TTC549 (cell line): ENCODE data around the gene SHISA5.

Source experiments
- FAIRE-seq: peaks from 2 replicates; lab custom pipeline; 2012; peaks lifted over from hg19 to GRCh38; lab: Jason Lieb, UNC

SHISA5 gene

DNA sequence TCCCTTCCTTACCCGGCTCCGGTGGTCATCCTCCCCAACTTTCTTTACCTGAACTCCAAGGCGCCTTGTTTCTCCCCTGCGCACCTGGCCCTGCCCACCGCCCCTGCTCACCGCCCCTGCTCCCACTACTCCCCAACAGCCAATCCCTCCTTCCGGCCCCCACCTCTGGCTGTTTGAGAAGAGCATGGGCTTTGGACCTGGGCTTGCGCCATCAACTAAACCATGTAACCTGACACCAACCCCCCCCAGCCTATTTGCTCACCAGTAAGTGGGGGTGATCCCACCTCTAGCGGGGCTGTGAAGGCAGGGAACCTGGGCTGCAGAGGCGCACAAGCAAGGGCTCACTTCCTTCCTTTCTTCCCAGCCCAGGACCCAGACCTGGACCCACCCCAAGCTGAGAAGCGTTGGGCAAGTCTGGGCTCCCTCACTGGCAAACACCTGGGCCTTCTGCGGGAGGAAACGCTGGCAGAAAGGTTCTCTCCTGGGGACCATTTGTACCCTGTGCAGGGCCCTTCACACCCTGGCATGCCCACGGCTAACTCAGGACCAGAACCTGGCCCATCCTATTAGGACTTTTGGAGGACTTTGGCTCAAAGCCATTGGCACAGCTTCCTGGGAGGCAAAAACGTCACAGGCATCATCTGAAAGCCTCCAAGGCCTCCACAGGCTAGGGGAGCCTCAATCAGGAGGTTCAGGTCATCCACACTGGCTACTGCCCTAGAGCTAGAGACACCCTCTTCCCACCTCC, 73.8 kb downstream of the SHISA5 start, which contains the start of gene PLXNB1:
TSS of gene PLXNB1 (minus strand) at position 127 of the 748 bp plus-strand sequence. CDS start 5,475 bp downstream, outside the sequence.
- FAIRE-seq, result no peak

DNA sequence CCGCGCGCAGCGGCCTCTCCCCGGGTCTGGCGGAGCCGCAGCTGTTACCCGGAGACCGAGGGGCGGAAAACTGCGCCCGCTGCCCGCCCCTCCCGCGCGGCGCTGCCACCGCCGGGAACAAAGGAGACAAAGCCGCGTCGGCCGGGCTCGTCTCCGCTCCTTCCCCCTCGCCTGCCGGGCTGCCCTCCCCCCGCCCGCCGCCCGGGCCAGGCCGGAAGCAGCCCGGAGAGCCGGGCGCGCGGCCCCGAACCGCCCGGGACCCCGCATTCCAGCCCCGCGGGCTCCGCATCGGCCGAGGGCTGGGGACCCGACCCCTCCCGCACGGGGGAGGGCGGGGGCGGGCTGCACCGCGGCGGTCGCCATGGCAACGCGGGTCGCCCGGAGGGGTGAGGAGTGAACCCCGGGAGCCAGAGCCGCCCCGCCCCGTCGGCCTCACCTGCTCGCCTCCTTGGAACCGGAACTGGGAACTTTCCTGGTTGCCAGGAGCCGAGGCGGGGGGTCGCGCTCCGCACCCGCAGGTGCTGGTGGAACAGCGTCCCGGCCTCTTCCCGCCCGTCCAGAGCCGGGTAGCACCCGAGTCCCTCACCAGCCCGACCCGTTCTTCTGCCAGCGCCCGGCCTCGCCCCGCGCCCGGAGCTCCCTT, 74.5 kb downstream of the SHISA5 start:
- FAIRE-seq, result no peak

DNA sequence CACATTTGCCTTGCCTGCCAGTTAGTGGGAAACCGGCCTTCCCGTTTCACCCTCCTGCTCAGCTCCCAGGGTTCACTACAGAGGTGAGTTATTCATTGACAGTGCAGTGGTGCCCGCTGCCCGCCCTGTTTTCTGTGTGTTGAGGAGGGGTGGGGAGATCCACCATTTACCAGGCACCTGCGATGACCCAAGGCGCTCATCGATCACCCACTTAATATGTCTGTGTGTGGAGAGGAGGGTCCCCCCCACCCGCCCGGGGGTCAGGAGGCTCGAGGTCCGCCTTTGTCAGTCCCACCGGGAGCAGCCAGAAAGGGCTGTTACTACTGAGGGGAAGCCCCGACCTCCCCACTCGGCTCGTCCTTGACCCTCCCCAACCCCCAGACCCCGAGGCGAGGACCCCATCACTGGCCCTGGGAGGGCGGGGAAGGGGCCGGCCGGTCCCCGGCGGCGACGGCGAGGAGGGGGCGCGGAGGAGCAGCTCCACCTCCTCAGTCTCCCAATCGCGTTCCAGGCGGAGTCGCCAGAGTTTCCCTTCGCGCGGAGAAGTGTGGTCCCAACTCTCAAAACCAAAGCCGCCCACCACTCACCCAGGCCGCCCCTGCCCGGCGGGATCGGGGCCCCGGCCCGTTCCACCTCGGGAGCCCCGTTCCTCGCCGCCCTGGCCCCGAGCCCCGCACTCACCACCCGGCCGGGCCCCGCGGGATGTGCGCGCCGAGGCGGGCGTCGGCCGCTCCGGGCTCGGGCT, 75.2 kb downstream of the SHISA5 start:
- no peak for FAIRE-seq

DNA sequence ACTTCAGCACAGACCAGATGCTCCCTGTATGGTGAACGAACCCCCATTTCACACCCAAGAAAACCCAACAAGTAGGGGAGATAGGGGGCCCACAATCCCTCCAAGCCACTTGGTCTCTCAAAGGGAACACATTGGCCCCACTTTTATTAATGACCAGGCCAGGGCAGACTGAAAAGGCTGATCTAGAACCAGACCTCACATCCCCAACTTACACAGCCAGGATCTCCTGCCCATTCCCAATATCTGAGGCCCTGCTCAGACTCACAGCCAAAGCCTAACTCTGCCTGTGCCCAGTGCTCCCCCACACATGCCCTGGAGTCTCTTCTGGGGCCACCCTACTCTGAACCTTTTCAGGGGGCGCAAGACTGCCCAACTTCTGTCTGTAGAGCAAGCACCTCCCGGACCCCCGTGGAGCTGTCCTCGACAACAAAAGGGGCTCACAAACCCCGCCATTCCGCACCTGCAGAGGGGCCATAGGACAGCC, 75.8 kb downstream of the SHISA5 start:
- no peak for FAIRE-seq

DNA sequence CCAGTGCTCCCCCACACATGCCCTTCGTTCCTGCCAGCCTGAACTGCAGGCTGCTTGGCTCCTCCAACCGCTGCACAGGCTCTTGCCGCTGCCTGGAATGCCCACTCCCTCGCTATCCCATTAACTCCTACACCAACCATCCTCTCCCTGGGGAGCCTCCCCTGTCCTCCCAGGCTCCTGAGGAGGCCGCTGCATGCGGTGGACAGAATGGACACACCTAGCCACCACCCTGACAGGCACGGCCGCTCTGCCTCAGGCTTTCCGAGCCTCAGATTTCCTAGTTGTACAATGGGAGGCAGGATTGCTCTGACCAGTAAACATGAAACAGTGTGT, 76.4 kb downstream of the SHISA5 start:
- no peak for FAIRE-seq

DNA sequence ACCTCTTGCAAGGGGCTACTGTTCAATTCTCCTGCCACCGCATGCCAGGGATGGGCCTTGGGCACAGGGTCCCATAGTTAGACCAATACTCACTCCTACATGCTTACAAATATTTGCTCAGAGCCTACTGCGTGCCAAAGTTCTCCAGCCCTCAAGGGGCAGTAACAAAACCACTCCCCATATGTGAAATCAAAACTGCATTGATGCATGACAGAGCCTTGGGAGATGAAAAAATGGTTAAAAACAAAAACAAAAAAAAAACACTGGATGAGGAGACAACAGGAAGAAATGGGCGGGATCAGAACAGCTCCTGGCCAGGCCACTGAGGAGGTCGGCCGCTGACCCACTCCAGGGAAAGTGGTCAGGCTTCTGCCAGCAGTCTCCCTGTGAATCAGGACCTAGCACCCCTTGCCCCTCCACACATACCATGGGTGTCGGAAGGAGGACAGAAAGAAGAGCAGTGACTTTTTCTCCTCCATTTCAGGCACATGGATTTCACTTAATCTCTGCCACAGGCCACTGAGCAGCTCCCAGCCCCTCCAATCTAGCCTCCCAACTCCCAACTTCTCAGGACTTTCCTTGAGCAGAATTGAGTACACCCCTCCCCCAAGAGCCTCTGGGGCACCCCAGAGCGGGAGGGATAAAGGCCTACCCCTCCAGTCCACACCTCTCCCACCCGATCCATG, 76.9 kb downstream of the SHISA5 start:
- no peak for FAIRE-seq

DNA sequence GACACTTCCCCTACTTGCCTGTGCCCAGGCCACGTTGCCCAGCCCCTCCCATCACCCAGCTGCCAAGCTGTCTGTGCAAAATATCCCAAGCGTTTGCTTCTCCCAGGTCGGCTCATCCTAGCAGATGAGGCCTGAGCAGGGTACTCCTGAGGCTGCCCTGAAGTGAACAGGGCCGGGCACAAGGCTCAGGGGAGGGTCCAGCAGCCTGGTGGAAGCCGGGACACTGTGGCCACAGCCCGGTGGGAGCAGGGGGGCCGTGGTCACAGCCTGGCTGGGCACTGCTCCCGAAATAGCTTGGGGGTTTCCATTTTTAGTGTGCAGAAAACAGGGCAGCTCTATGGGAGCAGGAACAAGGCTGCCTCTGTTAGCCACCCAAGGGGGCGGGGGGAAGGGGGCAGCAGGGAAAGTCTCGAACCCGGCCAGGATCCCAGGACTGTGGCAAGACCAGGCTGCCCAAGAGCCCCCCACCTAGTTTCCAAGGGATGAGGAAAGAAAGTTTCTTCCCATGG, 77.5 kb downstream of the SHISA5 start:
- no peak for FAIRE-seq

DNA sequence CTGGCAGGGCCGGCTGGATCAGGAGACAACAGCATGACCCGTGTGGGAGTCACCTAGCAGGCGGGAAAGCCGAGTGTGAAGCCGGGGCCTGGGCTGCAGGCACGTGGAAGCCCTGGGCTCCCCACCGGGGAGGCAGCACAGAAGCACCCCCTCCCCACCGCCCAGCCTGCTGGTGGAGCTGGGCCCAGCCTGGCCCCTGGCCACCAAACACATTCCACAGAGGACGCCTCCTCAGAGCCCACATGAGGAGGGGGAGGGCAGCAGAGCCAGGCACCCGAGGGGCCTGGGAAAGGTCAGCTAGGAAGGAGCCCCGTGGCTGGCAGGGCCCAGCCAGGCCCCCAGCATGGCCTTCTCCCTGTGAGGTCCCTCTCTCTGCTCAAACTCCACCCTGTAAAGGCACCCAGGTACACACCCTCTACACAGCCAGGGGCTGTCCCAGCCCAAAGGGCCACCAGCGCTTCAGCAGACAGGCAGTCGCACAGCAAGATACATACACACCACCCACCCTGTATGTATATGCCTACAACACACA, 78.6 kb downstream of the SHISA5 start:
- no peak for FAIRE-seq

DNA sequence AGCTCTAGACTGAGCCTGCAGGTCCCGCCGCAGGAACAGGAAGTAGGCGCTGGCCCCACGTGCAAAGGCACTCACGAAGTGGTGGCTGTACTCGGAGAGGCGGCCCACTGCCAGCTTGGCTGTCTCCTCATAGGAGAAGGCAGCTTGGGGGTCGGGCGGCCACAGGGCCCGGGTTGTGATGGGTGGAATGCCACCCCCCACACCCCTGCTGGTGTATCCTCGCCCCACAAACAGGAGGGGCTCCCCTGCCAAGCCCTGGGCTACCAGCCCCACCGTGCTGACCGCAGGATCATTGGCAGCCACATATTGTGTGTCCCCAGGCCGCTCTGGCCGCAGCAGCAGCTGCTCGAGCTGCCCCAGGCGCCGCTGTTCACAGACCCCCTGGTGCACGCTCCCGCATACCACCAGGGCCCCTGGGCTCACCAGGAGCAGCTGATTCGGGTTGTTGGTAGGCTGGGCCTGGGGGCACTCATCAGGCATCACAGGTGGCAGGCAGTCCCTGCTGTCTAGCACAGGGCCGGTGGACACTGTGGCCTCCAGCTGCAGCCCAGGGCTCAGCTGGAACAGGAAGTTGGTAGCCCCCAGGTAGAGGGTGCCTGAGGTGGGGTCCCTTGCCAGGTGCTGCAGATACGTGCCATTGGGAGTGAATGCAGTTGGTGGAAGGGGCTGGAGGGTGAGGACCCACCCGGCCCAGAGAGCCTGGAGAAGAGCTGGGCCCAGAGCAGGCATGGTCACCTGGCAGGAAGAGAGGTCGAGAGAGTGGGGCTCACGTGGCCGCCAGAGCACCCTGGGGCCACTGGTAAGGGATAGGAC, 79.9 kb downstream of the SHISA5 start:
- no peak for FAIRE-seq

DNA sequence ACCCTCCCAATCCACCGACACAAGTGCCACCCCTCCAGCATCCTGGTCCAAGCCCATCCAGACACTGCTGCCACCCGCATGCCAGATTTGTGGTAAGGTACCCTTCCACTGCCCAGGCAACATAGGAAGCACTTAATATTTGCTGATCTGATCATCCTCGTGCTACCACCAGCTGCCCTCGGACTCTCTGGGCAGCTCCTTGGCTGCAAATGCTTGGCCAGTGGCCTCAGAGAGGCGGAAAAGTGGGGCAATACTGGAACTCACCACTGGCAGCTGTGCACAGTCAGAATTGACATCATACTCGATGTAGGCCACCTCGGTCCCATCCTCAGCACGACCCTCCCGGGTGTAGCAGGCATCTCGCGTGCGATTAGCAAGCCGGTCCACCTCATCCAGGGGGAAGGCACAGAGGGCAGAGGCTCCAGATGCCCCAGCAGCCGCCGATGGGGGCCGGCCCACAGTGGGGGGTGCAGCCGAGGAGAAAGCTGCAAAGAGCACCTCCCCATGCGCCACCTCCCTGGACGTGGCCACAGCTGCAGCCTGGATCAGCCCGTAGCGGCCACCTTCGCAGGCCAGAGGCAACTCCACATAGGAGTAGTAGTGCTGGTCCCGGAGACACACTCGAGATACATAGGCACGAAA, 80.6 kb downstream of the SHISA5 start:
- FAIRE-seq, result no peak

DNA sequence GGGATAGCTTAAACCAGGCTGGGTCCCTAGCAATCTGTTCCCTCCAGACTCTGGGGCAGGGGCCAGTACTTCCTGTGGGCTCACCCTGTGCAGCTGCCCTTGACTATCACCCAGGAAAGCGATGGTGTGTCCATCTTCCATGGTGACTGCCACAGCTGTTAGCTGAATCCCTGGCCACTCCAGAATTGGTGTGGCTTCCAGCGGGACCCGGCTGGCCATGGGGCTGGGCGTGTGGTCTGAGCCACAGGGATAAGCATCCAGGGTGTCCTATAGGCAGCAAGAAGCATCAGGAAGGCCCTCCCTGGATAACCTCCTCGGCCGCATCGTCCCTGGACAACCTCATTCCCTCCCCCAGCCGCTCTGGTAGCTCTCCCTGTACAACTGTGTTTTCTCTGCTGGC, 81.3 kb downstream of the SHISA5 start:
- no peak for FAIRE-seq

DNA sequence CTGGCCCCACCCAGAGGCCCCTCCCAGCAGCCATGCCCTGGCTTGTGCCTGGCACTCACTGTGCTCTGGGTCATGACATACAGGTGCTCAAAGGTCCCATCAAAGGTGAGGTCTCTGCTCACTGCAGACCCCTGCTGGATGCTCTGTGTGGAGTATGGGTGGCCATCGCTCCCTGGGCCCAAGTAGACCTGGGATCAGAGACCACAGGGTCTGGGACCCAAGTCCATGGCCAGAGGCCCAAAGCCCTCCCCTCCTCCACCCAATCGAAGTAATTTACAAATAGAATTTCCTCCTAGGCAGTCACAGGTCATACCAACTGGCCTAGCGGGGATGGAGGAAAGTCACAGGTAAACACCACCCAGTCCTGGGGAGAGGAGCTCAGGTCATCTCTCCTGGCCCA, 81.7 kb downstream of the SHISA5 start:
- no peak for FAIRE-seq

DNA sequence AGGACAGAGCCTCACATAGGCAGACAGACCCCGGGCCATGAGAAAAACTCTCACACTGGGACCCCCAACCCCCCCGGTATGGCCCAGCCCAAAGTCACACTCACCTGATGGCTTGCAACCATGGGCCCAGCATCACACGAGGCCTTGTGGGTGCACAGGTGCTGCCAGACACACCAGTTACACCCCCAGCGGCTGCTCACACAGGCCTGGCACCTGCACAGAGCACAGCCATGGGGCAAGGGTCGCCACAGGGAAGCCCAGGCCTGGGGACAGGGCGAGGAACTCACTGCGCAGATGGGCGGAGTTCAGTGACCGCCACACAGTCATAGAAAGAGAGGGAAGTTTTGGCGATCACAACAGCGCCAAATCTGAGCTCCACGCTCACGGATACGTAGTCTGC, 83.4 kb downstream of the SHISA5 start:
- FAIRE-seq, result no peak

DNA sequence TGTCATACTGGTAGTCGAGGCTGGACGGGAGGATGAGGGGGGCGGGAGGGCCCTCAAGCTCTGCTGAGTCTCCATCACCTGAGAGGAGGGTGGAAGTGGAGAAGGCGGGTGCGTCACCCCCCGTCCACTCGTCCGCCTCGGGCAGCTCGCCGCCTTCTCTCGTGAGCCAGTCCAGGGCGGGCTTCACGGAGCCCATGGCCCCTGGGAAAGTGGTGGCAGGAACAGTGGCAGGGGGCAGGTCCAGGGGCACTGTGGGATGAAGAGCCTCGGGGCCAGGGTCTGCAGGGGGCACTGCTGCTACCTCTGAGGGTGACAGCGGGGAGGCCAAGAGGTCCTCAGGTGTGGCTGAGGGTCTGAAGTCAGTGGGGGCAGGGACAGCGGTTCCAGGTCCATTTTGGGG, 84.4 kb downstream of the SHISA5 start:
- FAIRE-seq, result no peak

DNA sequence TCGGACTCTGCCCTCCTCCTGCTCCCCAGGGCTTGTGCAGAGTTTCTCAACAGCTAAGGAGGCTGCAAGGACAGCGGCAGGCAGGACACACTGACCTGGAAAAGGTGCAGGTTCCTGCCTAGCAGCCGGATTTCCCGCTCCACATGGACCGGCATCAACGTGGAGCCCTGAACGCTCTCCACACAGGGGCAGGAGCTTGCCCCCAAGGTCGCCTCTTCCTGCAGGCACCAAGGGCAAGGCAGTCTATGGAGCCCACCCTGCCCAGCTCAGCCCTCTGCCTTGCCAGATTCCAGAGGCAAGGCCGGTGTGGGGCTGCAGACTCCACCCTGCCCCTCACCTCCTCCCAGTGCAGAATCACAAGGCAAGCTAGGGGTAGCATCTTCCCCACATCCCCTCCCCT, 84.8 kb downstream of the SHISA5 start:
- no peak for FAIRE-seq

DNA sequence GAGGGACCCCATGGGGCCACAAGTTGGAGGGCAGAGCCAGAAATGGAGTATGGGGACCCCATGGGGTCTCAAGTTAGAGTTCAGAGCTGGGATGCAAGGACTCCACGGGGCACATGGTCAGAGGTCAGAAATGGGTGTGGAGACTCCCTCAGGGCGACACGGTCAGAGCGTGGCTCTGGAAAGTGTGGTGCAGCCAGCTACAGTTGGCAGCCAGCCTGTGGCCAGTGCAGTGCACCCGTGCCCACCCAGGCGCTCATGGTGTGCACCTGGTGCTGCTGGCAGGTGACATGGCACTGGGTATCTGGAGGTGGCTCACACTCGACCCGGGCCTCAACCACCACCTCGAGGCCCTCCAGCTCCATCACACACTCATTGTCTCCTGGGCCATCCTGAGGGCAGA, 85.3 kb downstream of the SHISA5 start:
- no peak for FAIRE-seq

DNA sequence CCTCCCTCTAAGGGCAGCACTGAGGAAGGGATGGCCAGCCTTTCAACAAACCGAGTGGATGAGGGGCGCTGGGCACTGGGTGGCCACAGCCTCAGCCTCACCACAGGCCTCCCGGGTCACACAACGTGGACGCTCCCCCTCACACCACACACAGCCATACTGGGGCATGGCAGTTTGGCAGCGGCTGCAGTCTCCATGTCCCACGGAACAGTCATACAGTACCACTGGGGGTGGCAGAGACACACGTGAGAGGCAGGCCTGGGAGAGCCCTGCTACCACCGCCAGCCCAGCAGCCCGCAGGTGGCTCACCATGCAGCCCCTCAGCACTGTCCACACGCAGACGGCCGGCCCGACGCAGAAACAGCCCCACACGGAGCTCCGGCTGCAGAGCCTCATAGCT, 85.8 kb downstream of the SHISA5 start:
- no peak for FAIRE-seq
